Measurements from ENCODE around the gene AMELX. TPM values are rescaled to one million over a fixed set of nuclear protein-coding genes. Genes with fewer than 3 reads are reported as not detected.
A peak's percentile ranks its signal among the peaks of the same experiment; 100 is the strongest.

Gene AMELX
- total and polyA plus RNA-seq, 12 donors, result not detected

DNA sequence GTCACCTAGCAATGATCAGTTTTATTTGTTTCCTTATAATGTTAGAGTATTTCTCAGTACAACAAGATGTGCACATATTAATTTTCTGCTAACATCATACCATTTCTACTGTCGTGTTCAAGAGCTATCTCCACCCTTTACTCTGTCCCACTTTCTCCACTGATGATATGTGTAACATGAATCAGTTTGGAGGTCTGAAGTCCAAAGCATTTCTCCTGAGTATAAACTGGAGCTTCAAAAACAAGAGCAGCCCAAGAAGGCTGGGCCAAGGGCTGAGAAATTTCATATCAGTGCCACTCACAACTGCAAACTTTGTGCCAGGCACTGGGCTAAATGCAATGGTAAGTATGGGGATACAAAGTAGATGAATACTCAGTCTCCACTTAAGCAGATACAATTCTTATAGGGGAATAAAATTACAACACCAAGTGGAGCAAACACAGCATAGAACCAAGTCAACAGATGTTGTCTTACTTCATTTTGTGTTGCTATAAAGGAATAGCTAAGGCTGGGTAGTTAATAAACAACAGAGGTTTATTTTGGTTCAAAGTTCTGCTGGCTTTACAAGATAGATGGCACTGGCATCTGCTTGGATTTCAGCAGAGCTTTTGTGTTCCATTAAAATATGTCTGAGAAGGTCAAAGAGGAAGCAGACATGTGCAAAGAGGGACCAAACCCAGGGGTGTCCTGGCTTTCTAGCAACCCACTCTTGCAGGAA, 44.2 kb downstream of the AMELX start:
- H3K27ac ChIP-seq, result no peak overlapping the region
- DNase-seq, result no peak
- TF ChIP-seq, protein P1, sequence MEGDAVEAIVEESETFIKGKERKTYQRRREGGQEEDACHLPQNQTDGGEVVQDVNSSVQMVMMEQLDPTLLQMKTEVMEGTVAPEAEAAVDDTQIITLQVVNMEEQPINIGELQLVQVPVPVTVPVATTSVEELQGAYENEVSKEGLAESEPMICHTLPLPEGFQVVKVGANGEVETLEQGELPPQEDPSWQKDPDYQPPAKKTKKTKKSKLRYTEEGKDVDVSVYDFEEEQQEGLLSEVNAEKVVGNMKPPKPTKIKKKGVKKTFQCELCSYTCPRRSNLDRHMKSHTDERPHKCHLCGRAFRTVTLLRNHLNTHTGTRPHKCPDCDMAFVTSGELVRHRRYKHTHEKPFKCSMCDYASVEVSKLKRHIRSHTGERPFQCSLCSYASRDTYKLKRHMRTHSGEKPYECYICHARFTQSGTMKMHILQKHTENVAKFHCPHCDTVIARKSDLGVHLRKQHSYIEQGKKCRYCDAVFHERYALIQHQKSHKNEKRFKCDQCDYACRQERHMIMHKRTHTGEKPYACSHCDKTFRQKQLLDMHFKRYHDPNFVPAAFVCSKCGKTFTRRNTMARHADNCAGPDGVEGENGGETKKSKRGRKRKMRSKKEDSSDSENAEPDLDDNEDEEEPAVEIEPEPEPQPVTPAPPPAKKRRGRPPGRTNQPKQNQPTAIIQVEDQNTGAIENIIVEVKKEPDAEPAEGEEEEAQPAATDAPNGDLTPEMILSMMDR (IDR thresholded peaks at IDR 0.05), result no peak
- TF ChIP-seq POLR2A (IDR thresholded peaks at IDR 0.05), result no peak
- peaks cover 0 to 4% of the 10 kb centered on the region in 2 donors for H3K4me1 ChIP-seq (replicated peaks in 1 of 2)
- no peaks in the 10 kb centered on the region for H3K27me3 ChIP-seq
- H3K9me3 ChIP-seq (replicated peaks in 1 of 3), result no peaks in the 10 kb centered on the region
- no peak overlapping the region for H3K4me3 ChIP-seq
- intact Hi-C loops (cut with DNase I), result no loop called here
- no peaks in the 10 kb centered on the region for H3K36me3 ChIP-seq (replicated peaks in 1 of 2)
- 41 to 86% (median 71%) methylated on average over 1 of the region's 1 CpG for WGBS, 4 donors

DNA sequence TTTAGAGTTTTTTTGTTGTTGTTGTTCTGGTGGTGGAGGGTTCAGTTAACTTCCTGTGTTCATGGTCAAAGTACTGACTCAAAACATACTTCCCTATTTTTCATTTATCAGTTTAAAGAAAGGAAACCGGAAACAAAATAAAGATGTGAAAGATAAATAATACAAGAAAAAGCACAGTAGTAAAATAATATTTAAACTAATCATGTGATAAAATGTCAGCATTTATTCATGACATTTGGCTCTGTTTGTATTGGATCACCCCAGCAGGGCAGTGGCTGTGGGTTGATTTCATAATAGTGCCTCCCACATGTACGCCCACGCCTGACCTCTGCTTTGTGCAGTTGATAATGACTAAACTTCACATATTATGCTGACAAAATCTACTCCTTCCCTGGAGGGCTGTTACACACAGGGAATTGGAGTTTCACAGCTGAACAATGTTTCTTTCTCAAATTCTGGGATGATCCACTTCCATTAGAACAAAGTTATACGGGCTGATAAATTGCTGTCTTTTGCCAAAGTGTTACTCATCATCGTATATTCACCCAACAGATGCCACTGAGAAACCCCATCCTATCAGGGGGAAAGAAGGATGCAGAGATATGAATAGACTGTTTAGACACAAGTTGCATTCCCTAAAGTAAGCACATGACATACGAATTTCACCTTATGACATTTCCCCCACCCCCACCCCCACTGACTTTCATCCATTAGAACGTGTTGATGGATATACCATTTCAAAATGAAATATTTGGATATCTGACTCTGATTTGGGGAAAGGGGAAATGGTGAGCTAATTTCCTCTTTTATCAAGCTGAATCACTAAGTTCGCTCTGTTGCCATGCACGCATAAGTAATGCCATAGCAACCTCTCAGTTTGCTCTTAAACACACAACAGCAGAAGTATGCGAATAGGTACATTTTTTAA, 48.3 kb downstream of the AMELX start:
- intact Hi-C loops (cut with DNase I), result no loop called here
- peak in 6 of 7 donors; percentile 24 to 59 (median 40) for DNase-seq
- Histone ChIP-seq H3K27me3 (peaks cover 5% of the 10 kb centered on the region), H3K9me3 (replicated peaks in 1 of 3) (no peaks in the 10 kb centered on the region), H3K27ac (peak overlapping the region in 2 of 5 donors; percentile 10 to 79), H3K4me1 (replicated peaks in 1 of 2) (peaks cover 0 to 4% of the 10 kb centered on the region in 2 donors), H3K36me3 (replicated peaks in 1 of 2) (no peaks in the 10 kb centered on the region), H3K4me3 (no peak overlapping the region)
- TF ChIP-seq, protein P1 (IDR thresholded peaks at IDR 0.05), result no peak
- TF ChIP-seq POLR2A (IDR thresholded peaks at IDR 0.05), result no peak
- 26 to 46% (median 36%) methylated on average over 10 of the region's 10 CpGs for WGBS, 4 donors

DNA sequence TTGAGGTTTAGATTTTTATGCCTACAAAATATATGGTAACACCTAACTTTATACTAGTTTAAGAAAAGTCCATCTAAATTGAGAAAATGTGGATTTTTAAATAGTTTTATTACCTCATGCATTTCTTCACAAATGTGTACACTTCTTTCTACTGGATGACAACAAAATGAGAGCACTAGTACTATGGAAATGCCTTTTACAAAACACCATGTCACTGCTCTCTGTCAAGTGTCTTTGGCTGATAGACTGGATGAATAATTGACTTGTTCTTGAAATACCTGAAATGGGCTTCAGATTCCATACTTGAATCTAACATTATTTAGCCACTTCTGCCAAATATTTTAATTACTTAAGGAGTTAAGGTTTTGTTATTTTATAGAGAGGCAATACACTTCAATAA, 49.5 kb downstream of the AMELX start:
- Histone ChIP-seq H3K9me3 (replicated peaks in 1 of 3) (no peaks in the 10 kb centered on the region), H3K36me3 (replicated peaks in 1 of 2) (no peaks in the 10 kb centered on the region), H3K27me3 (peaks cover 5% of the 10 kb centered on the region), H3K27ac (no peak overlapping the region), H3K4me3 (no peak overlapping the region), H3K4me1 (replicated peaks in 1 of 2) (peaks cover 0 to 4% of the 10 kb centered on the region in 2 donors)
- TF ChIP-seq, protein P1 (IDR thresholded peaks at IDR 0.05), result no peak
- no peak for TF ChIP-seq POLR2A (IDR thresholded peaks at IDR 0.05)
- intact Hi-C loops (cut with DNase I), result no loop called here
- DNase-seq, result no peak

DNA sequence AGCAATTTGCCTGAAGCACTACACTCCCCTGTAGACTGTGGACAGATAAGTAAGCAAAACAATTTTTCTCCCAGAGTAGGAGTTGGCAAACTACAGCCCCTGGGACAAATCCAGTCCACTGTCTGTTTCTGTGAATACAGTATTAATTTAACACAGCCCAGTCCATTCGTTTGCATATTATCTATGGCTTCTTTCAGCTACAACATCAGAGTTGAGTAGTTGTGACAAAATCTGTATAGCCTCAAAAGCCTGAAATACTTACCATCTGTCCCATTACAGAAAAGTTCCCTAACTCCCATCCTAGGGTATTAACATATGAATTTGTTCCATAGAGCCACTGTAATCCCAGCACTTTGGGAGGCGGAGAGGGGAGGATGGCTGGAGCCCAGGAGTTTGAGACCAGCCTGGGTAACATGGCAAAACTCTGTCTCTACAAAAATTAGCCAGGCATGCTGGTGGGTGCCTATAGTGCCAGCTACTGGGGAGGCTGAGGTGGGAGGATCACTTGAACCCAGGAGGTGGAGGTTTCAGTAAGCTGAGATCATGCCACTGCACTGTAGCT, 53.0 kb downstream of the AMELX start:
- 43 to 63% (median 56%) methylated on average over 1 to 2 of the region's 2 CpGs for WGBS, 4 donors
- Histone ChIP-seq H3K4me3 (no peak overlapping the region), H3K4me1 (replicated peaks in 1 of 2) (peaks cover 0 to 4% of the 10 kb centered on the region in 2 donors), H3K27me3 (peaks cover 5% of the 10 kb centered on the region), H3K9me3 (replicated peaks in 1 of 3) (no peaks in the 10 kb centered on the region), H3K27ac (no peak overlapping the region), H3K36me3 (replicated peaks in 1 of 2) (no peaks in the 10 kb centered on the region)
- intact Hi-C loops (cut with DNase I), result no loop called here
- no peak for TF ChIP-seq POLR2A (IDR thresholded peaks at IDR 0.05)
- TF ChIP-seq, protein P1 (IDR thresholded peaks at IDR 0.05), result no peak
- no peak for DNase-seq
